Activated CD8-positive, alpha-beta memory T cell treated with anti-CD3 and anti-CD28 coated beads, Interleukin-2, amount 50 U/mL, for 4 hours (primary cell): ENCODE data around the gene MADD.

Experiments
- DNase-seq: peaks from one replicate; pipeline ENCODE4 v3.0.0-alpha.2; 2020

The MADD gene

GRCh38 chr11:47269829-47270305 is at the start of gene MADD:
Gene MADD (plus strand): TSS chr11:47270133.
- DNase-seq, result peak; percentile 92

- no peak for DNase-seq
Observed at GRCh38 chr11:47220401-47220821, 49.5 kb upstream of the MADD start.

- DNase-seq, result no peak
Observed at GRCh38 chr11:47222696-47223095, 47.2 kb upstream of the MADD start.

- DNase-seq, result no peak
Observed at GRCh38 chr11:47225552-47226400, 44.2 kb upstream of the MADD start.

GRCh38 chr11:47229161-47229560 is 40.8 kb upstream of the MADD start:
- no peak for DNase-seq

GRCh38 chr11:47233051-47233450 is 36.9 kb upstream of the MADD start:
- no peak for DNase-seq

GRCh38 chr11:47233989-47234668 is 35.8 kb upstream of the MADD start:
- no peak for DNase-seq

GRCh38 chr11:47234669-47235100 is 35.2 kb upstream of the MADD start:
- DNase-seq, result peak; percentile 44

- no peak for DNase-seq
Observed at GRCh38 chr11:47235163-47235562, 34.8 kb upstream of the MADD start.

GRCh38 chr11:47236482-47236881 is 33.5 kb upstream of the MADD start:
- DNase-seq, result no peak

GRCh38 chr11:47239852-47240251 is 30.1 kb upstream of the MADD start:
- DNase-seq, result no peak

- DNase-seq, result no peak
Observed at GRCh38 chr11:47241841-47242301, 28.1 kb upstream of the MADD start.

GRCh38 chr11:47242596-47243192 is 27.2 kb upstream of the MADD start:
- DNase-seq, result no peak

GRCh38 chr11:47243454-47243853 is 26.5 kb upstream of the MADD start:
- DNase-seq, result no peak

GRCh38 chr11:47244448-47245350 is 25.2 kb upstream of the MADD start:
- no peak for DNase-seq

- DNase-seq, result no peak
Observed at GRCh38 chr11:47245611-47246357, 24.1 kb upstream of the MADD start.

- DNase-seq, result no peak
Observed at GRCh38 chr11:47247502-47247901, 22.4 kb upstream of the MADD start.

- DNase-seq, result no peak
Observed at GRCh38 chr11:47248304-47248663, 21.6 kb upstream of the MADD start.

GRCh38 chr11:47248664-47249377 is 21.1 kb upstream of the MADD start, which contains the start of gene ACP2:
Gene ACP2 (minus strand): TSS chr11:47248814. CDS start chr11:47248789, 25 bp downstream.
- DNase-seq, result peak; percentile 84

- no peak for DNase-seq
Observed at GRCh38 chr11:47249378-47249715, 20.6 kb upstream of the MADD start.

GRCh38 chr11:47251751-47252150 is 18.2 kb upstream of the MADD start:
- DNase-seq, result no peak
